Neuronal stem cell (in vitro differentiated cells): Measurements from ENCODE around the gene ARMH4.

Source experiments
- DNase-seq: peaks from one replicate; pipeline ENCODE4 v3.0.0-alpha.2; 2013; ENCODE audit warnings: low spot score
- H2AFZ ChIP-seq: one replicate; pipeline ENCODE4 v1.6.1; 2013; ENCODE audit warnings: mild to moderate bottlenecking, low read length, inconsistent platforms
- H2AK5ac ChIP-seq: 2 replicates; pipeline ENCODE4 v1.6.1; 2013; ENCODE audit warnings: low read depth, mild to moderate bottlenecking, inconsistent platforms, low read length, moderate library complexity, mixed read lengths
- H2BK120ac ChIP-seq: 2 replicates; pipeline ENCODE4 v1.6.1; 2013; ENCODE audit warnings: low read depth, mild to moderate bottlenecking, inconsistent platforms, low read length, moderate library complexity, mixed read lengths
- H2BK12ac ChIP-seq: one replicate; pipeline ENCODE4 v1.6.1; 2013; ENCODE audit warnings: low read length, inconsistent platforms
- H2BK15ac ChIP-seq: 2 replicates; pipeline ENCODE4 v1.6.1; 2013; ENCODE audit warnings: mild to moderate bottlenecking, low read length, inconsistent platforms, mixed read lengths
- H2BK5ac ChIP-seq: one replicate; pipeline ENCODE4 v1.6.1; 2013; ENCODE audit warnings: inconsistent platforms, mild to moderate bottlenecking, low read length, moderate library complexity
- H3K14ac ChIP-seq: one replicate; pipeline ENCODE4 v1.6.1; 2013; ENCODE audit warnings: low read length, inconsistent platforms
- H3K18ac ChIP-seq: 2 replicates; pipeline ENCODE4 v1.6.1; 2013; ENCODE audit warnings: low read length, inconsistent platforms
- H3K23ac ChIP-seq: 2 replicates; pipeline ENCODE4 v1.6.1; 2013; ENCODE audit warnings: low read depth, mild to moderate bottlenecking, mixed read lengths, low read length, inconsistent platforms; ENCODE audit not compliant: poor library complexity
- H3K27ac ChIP-seq: replicated peaks from 3 replicates; pipeline ENCODE4 v1.5.1; 2013; ENCODE audit warnings: low read length, inconsistent platforms
- H3K27me3 ChIP-seq, 3 experiments: 2 replicates each; pipeline ENCODE4 v1.6.1; 2013; ENCODE audit warnings: low read length in 3 of 3, mild to moderate bottlenecking in 2 of 3, inconsistent platforms in 1 of 3, low read depth in 1 of 3, mixed read lengths in 1 of 3, moderate library complexity in 1 of 3; ENCODE audit not compliant: control insufficient read depth in 3 of 3, insufficient read depth in 3 of 3
- H3K36me3 ChIP-seq, 2 donors: replicated peaks in 1 of 2; 2 replicates each; pipeline ENCODE4 v1.6.1; 2013; ENCODE audit warnings: low read length in 2 of 2; ENCODE audit not compliant: control insufficient read depth in 2 of 2, insufficient read depth in 2 of 2
- H3K4ac ChIP-seq: 2 replicates; pipeline ENCODE4 v1.6.1; 2013; ENCODE audit warnings: inconsistent platforms, mild to moderate bottlenecking, low read length, moderate library complexity
- H3K4me1 ChIP-seq, 2 donors: 1 replicate in 1 of 2; 2 replicates in 1 of 2; pipeline ENCODE4 v1.6.1; 2013; ENCODE audit warnings: low read length in 2 of 2, low read depth in 1 of 2; ENCODE audit not compliant: control insufficient read depth in 2 of 2, insufficient read depth in 1 of 2
- H3K4me2 ChIP-seq: one replicate; pipeline ENCODE4 v1.6.1; 2013; ENCODE audit warnings: mild to moderate bottlenecking, low read length, inconsistent platforms; ENCODE audit not compliant: insufficient read depth, poor library complexity, severe bottlenecking
- H3K4me3 ChIP-seq, 2 donors: 2 replicates each; pipeline ENCODE4 v1.5.1; 2013; ENCODE audit warnings: low read length in 2 of 2, mild to moderate bottlenecking in 2 of 2, inconsistent platforms in 1 of 2, moderate library complexity in 1 of 2
- H3K79me1 ChIP-seq: one replicate; pipeline ENCODE4 v1.6.1; 2013; ENCODE audit warnings: low read depth, mild to moderate bottlenecking, inconsistent platforms, low read length, moderate library complexity
- H3K9ac ChIP-seq: one replicate; pipeline ENCODE4 v1.6.1; 2013; ENCODE audit warnings: mild to moderate bottlenecking, low read depth, low read length, inconsistent platforms; ENCODE audit not compliant: poor library complexity
- H3K9me3 ChIP-seq, 2 donors: replicated peaks in 1 of 2; 2 replicates each; pipeline versions ENCODE3 to v1.6.1; 2013; ENCODE audit warnings: low read length in 2 of 2, mild to moderate bottlenecking in 2 of 2, inconsistent platforms in 1 of 2, low read depth in 1 of 2, mixed read lengths in 1 of 2, moderate library complexity in 1 of 2; ENCODE audit not compliant: control insufficient read depth in 2 of 2, insufficient read depth in 1 of 2
- H4K8ac ChIP-seq: one replicate; pipeline ENCODE4 v1.6.1; 2013; ENCODE audit warnings: low read depth, mild to moderate bottlenecking, inconsistent platforms, low read length, moderate library complexity
- H4K91ac ChIP-seq: one replicate; pipeline ENCODE4 v1.6.1; 2013; ENCODE audit warnings: low read length, low read depth, mild to moderate bottlenecking, inconsistent platforms; ENCODE audit not compliant: poor library complexity
- WGBS, 2 donors: extraction: QIAGEN DNeasy Blood & Tissue Kit; methylation state at CpG; one replicate each; pipeline ENCODE4 v1.1.7; 2013; ENCODE audit warnings: missing lambda C conversion rate in 2 of 2, mixed read lengths in 1 of 2; ENCODE audit not compliant: insufficient read length in 2 of 2, insufficient replicate concordance in 1 of 2; ENCODE audit errors: extremely low coverage in 2 of 2; 5-methylcytosine and 5-hydroxymethylcytosine counted together

Gene ARMH4

GRCh38 chr14:58199726-58200479, 47.9 kb upstream of the ARMH4 start, which contains the start of gene ACTR10:
Gene ACTR10 (plus strand): TSS chr14:58200149. CDS start chr14:58200218, 69 bp downstream.
- peak within 1 kb of the TSS; percentile 90 for H3K23ac ChIP-seq
- H3K27ac ChIP-seq: peak within 1 kb of the TSS; percentile 85
- peaks cover 1 to 21% of the 10 kb centered on the region in 2 donors for H3K36me3 ChIP-seq
- peak within 1 kb of the TSS; percentile 82 to 88 for H3K4me3 ChIP-seq
- H3K4me2 ChIP-seq: peak within 1 kb of the TSS; percentile 69
- peak within 1 kb of the TSS; percentile 94 for H3K18ac ChIP-seq
- no CpG with 5 or more reads among the region's 78 CpGs for WGBS, 2 donors
- H2AFZ ChIP-seq: peak within 1 kb of the TSS; percentile 97
- no peak within 1 kb of the TSS for H2BK5ac ChIP-seq
- H3K4me1 ChIP-seq: peaks cover 0 to 10% of the 10 kb centered on the region in 2 donors
- H3K27me3 ChIP-seq: no peaks in the 10 kb centered on the region
- peak; percentile 69 for DNase-seq
- H3K14ac ChIP-seq: no peak within 1 kb of the TSS
- no peak within 1 kb of the TSS for H2AK5ac ChIP-seq
- H4K91ac ChIP-seq: no peak within 1 kb of the TSS
- peaks cover 1% of the 10 kb centered on the region for H3K79me1 ChIP-seq
- H2BK15ac ChIP-seq: no peak within 1 kb of the TSS
- H4K8ac ChIP-seq: no peak within 1 kb of the TSS
- no peak within 1 kb of the TSS for H3K4ac ChIP-seq
- peak within 1 kb of the TSS; percentile 54 for H2BK120ac ChIP-seq
- H3K9me3 ChIP-seq: peaks cover 0 to 3% of the 10 kb centered on the region in 2 donors
- no peak within 1 kb of the TSS for H2BK12ac ChIP-seq
- peak within 1 kb of the TSS; percentile 97 for H3K9ac ChIP-seq

GRCh38 chr14:58198086-58198485, 46.1 kb upstream of the ARMH4 start:
- H2BK12ac ChIP-seq: no peak overlapping the region
- H3K4me3 ChIP-seq: no peak overlapping the region
- peaks cover 0 to 3% of the 10 kb centered on the region in 2 donors for H3K9me3 ChIP-seq
- H2BK5ac ChIP-seq: no peak overlapping the region
- H4K91ac ChIP-seq: no peak overlapping the region
- no peak overlapping the region for H3K4ac ChIP-seq
- no peak overlapping the region for H2AK5ac ChIP-seq
- H3K4me1 ChIP-seq: peaks cover 0 to 13% of the 10 kb centered on the region in 2 donors
- H2BK120ac ChIP-seq: no peak overlapping the region
- H2AFZ ChIP-seq: no peak overlapping the region
- no peak overlapping the region for H2BK15ac ChIP-seq
- peaks cover 1% of the 10 kb centered on the region for H3K79me1 ChIP-seq
- no peak overlapping the region for H3K18ac ChIP-seq
- no peak overlapping the region for H3K9ac ChIP-seq
- no peak for DNase-seq
- no peak overlapping the region for H3K14ac ChIP-seq
- peaks cover 0 to 7% of the 10 kb centered on the region in 2 donors for H3K36me3 ChIP-seq
- no peak overlapping the region for H3K23ac ChIP-seq
- no peak overlapping the region for H3K27ac ChIP-seq
- H3K27me3 ChIP-seq: no peaks in the 10 kb centered on the region
- H3K4me2 ChIP-seq: no peak overlapping the region
- WGBS, 2 donors: no CpG with 5 or more reads among the region's 5 CpGs
- no peak overlapping the region for H4K8ac ChIP-seq

GRCh38 chr14:58196198-58196597, 44.2 kb upstream of the ARMH4 start:
- H2AK5ac ChIP-seq: no peak overlapping the region
- H2BK120ac ChIP-seq: no peak overlapping the region
- peaks cover 0 to 21% of the 10 kb centered on the region in 2 donors for H3K4me1 ChIP-seq
- no peak overlapping the region for H4K91ac ChIP-seq
- no peak overlapping the region for H3K9ac ChIP-seq
- no peak overlapping the region for H3K4ac ChIP-seq
- H3K27me3 ChIP-seq: no peaks in the 10 kb centered on the region
- H3K4me3 ChIP-seq: no peak overlapping the region
- H4K8ac ChIP-seq: no peak overlapping the region
- H2BK5ac ChIP-seq: no peak overlapping the region
- H3K18ac ChIP-seq: no peak overlapping the region
- no peaks in the 10 kb centered on the region for H3K79me1 ChIP-seq
- H3K27ac ChIP-seq: no peak overlapping the region
- no CpG with 5 or more reads among the region's 1 CpG for whole genome bisulfite sequencing, 2 donors
- DNase-seq: no peak
- no peak overlapping the region for H2BK12ac ChIP-seq
- H2BK15ac ChIP-seq: no peak overlapping the region
- H2AFZ ChIP-seq: no peak overlapping the region
- peaks cover 0 to 3% of the 10 kb centered on the region in 2 donors for H3K9me3 ChIP-seq
- H3K4me2 ChIP-seq: no peak overlapping the region
- no peak overlapping the region for H3K14ac ChIP-seq
- H3K23ac ChIP-seq: no peak overlapping the region
- no peaks in the 10 kb centered on the region for H3K36me3 ChIP-seq

GRCh38 chr14:58193542-58193941, 41.5 kb upstream of the ARMH4 start:
- Histone ChIP-seq H3K27me3 (no peaks in the 10 kb centered on the region), H2BK12ac (no peak overlapping the region), H3K18ac (no peak overlapping the region), H3K4me3 (no peak overlapping the region), H3K4ac (no peak overlapping the region), H2BK120ac (no peak overlapping the region), H3K36me3 (no peaks in the 10 kb centered on the region), H2BK15ac (no peak overlapping the region), H3K14ac (no peak overlapping the region), H2AK5ac (no peak overlapping the region), H3K9ac (no peak overlapping the region), H2AFZ (peak overlapping the region; percentile 45), H3K4me1 (peaks cover 0 to 21% of the 10 kb centered on the region in 2 donors), H2BK5ac (no peak overlapping the region), H3K23ac (no peak overlapping the region), H4K91ac (no peak overlapping the region), H3K4me2 (no peak overlapping the region), H3K79me1 (no peaks in the 10 kb centered on the region), H3K9me3 (peaks cover 0 to 3% of the 10 kb centered on the region in 2 donors), H3K27ac (no peak overlapping the region), H4K8ac (no peak overlapping the region)
- no peak for DNase-seq
- WGBS, 2 donors: no CpG with 5 or more reads among the region's 2 CpGs
